CD14-positive monocyte (primary cell): ENCODE measurements around the gene RAB1B. TPM values are rescaled to one million over a fixed set of nuclear protein-coding genes. Genes with fewer than 3 reads are reported as not detected.
"Not testable (repeated sequence)": the region's sequence is repeated elsewhere in the genome, so short reads cannot be mapped to it uniquely, and the experiment has no call there.

Experiments
- DNase-seq, 3 donors: peaks; one replicate each; pipeline ENCODE4 v3.0.0-alpha.2; 2011 to 2022
- H2AFZ ChIP-seq: 2 replicates; pipeline ENCODE4 v1.6.0; 2012; ENCODE audit warnings: mild to moderate bottlenecking, low read depth, low read length, inconsistent platforms; ENCODE audit not compliant: insufficient read depth, poor library complexity, severe bottlenecking
- H3K27ac ChIP-seq, 2 donors: 1 replicate in 1 of 2; 2 replicates in 1 of 2; pipeline ENCODE4 v1.5.1; 2012 to 2013; ENCODE audit warnings: low read length in 2 of 2, control low read depth in 1 of 2, inconsistent platforms in 1 of 2, low read depth in 1 of 2, mild to moderate bottlenecking in 1 of 2
- H3K27me3 ChIP-seq, 2 donors: one replicate each; pipeline versions ENCODE4 v1.6.0 to v1.6.1; 2011 to 2013; ENCODE audit warnings: low read length in 2 of 2; ENCODE audit not compliant: control insufficient read depth in 2 of 2, insufficient read depth in 2 of 2
- H3K36me3 ChIP-seq, 2 donors: replicated peaks in 1 of 2; 1 replicate in 1 of 2; 2 replicates in 1 of 2; pipeline versions ENCODE4 v1.5.1 to v1.6.1; 2012 to 2013; ENCODE audit warnings: low read length in 2 of 2, control low read depth in 1 of 2, inconsistent platforms in 1 of 2, mild to moderate bottlenecking in 1 of 2; ENCODE audit not compliant: insufficient read depth in 2 of 2, control insufficient read depth in 1 of 2
- H3K4me1 ChIP-seq, 2 donors: 1 replicate in 1 of 2; 2 replicates in 1 of 2; pipeline versions ENCODE4 v1.5.1 to v1.6.1; 2012 to 2013; ENCODE audit warnings: low read length in 2 of 2, control low read depth in 1 of 2, inconsistent platforms in 1 of 2, mild to moderate bottlenecking in 1 of 2, moderate library complexity in 1 of 2; ENCODE audit not compliant: insufficient read depth in 2 of 2, control insufficient read depth in 1 of 2
- H3K4me2 ChIP-seq: replicated peaks from 2 replicates; pipeline ENCODE3; 2012; ENCODE audit warnings: low read length, moderate library complexity, mild to moderate bottlenecking; ENCODE audit not compliant: poor library complexity, severe bottlenecking; ENCODE audit errors: extremely low read depth
- H3K4me3 ChIP-seq, 3 experiments: fragments of 200-600 bp in 1 of 3; sonication (generic) in 1 of 3; replicated peaks in 1 of 3; 1 replicate in 2 of 3; 2 replicates in 1 of 3; pipeline ENCODE4 v1.5.1; 2011 to 2013; ENCODE audit warnings: low read length in 3 of 3, mild to moderate bottlenecking in 3 of 3, control low read depth in 2 of 3, low read depth in 2 of 3, inconsistent platforms in 1 of 3, moderate library complexity in 1 of 3
- H3K79me2 ChIP-seq: 2 replicates; pipeline ENCODE4 v1.6.0; 2012; ENCODE audit warnings: mild to moderate bottlenecking, control low read depth, inconsistent platforms, low read length, moderate library complexity; ENCODE audit not compliant: insufficient read depth
- H3K9ac ChIP-seq: 2 replicates; pipeline ENCODE4 v1.6.0; 2017; ENCODE audit warnings: low read length, mild to moderate bottlenecking; ENCODE audit not compliant: insufficient read depth, poor library complexity, severe bottlenecking
- H3K9me3 ChIP-seq, 2 donors: replicated peaks in 1 of 2; 1 replicate in 1 of 2; 2 replicates in 1 of 2; pipeline versions ENCODE4 v1.5.1 to v1.6.1; 2012 to 2013; ENCODE audit warnings: low read length in 2 of 2, control low read depth in 1 of 2; ENCODE audit not compliant: control insufficient read depth in 1 of 2, insufficient read depth in 1 of 2
- H4K20me1 ChIP-seq: 2 replicates; pipeline ENCODE4 v1.6.0; 2012; ENCODE audit warnings: mild to moderate bottlenecking, low read length, control low read depth, moderate library complexity; ENCODE audit not compliant: insufficient read depth
- H3K27ac Mint-ChIP-seq, 7 donors: one replicate each; pipeline ENCODE4 v1.8.0; 2020; ENCODE audit warnings: mild to moderate bottlenecking in 7 of 7, mixed read lengths in 7 of 7, moderate library complexity in 6 of 7, inconsistent platforms in 2 of 7
- H3K27me3 Mint-ChIP-seq, 3 donors: one replicate each; pipeline ENCODE4 v1.8.0; 2021 to 2022; ENCODE audit warnings: low read depth in 3 of 3, mild to moderate bottlenecking in 3 of 3, mixed read lengths in 3 of 3, moderate library complexity in 3 of 3, inconsistent platforms in 1 of 3
- H3K36me3 Mint-ChIP-seq, 2 donors: one replicate each; pipeline ENCODE4 v1.8.0; 2020; ENCODE audit warnings: mixed read lengths in 2 of 2, inconsistent platforms in 1 of 2, mild to moderate bottlenecking in 1 of 2
- H3K4me1 Mint-ChIP-seq: one replicate; pipeline ENCODE4 v1.8.0; 2020; ENCODE audit warnings: mild to moderate bottlenecking, mixed read lengths
- H3K4me3 Mint-ChIP-seq, 2 donors: one replicate each; pipeline ENCODE4 v1.8.0; 2020; ENCODE audit warnings: mild to moderate bottlenecking in 2 of 2, mixed read lengths in 2 of 2, moderate library complexity in 1 of 2
- H3K9me3 Mint-ChIP-seq, 7 donors: one replicate each; pipeline ENCODE4 v1.8.0; 2020 to 2022; ENCODE audit warnings: mixed read lengths in 7 of 7, mild to moderate bottlenecking in 6 of 7, moderate library complexity in 6 of 7, inconsistent platforms in 2 of 7
- whole genome bisulfite sequencing: methylation state at CpG from one replicate; pipeline ENCODE4 v1.1.5; 2013; ENCODE audit warnings: missing lambda C conversion rate; ENCODE audit not compliant: insufficient coverage; 5-methylcytosine and 5-hydroxymethylcytosine counted together
- intact Hi-C, 2 donors: fragments of 100-400 bp; cut with micrococcal nuclease; formaldehyde crosslinking; loops; one replicate each; pipeline versions ENCODE4 v1.15.0 to v1.15.1; 2023
- polyA plus RNA-seq, 3 donors: library from polyadenylated mRNA; depleted of rRNA in 1 of 3; unstranded in 2 of 3; stranded (reverse) in 1 of 3; fragments of 300-500 nt in 2 of 3; fragments of >200 nt in 1 of 3; fragmentation: Illumina TruSeq in 2 of 3; gene quantifications; 1 replicate in 2 of 3; 2 replicates in 1 of 3; pipeline ENCODE4 v1.2.3, GENCODE V29; 2012 to 2021
- TF ChIP-seq, protein P1 (sequence below): fragments of 200-600 bp; IDR thresholded peaks from one replicate; pipeline ENCODE4 v1.8.0; 2022; ENCODE audit warnings: antibody characterized with exemption, mild to moderate bottlenecking

Gene RAB1B
- polyA plus RNA-seq, 3 donors = 17.9 to 90.5 (median 18.8) TPM

- H3K9me3 ChIP-seq, DNase-seq, H3K36me3 Mint-ChIP-seq, H3K4me3 Mint-ChIP-seq, H3K4me3 ChIP-seq, H3K27ac ChIP-seq, H4K20me1 ChIP-seq, H3K36me3 ChIP-seq, H2AFZ ChIP-seq, H3K27ac Mint-ChIP-seq, H3K9me3 Mint-ChIP-seq, intact Hi-C loops, H3K27me3 ChIP-seq, H3K9ac ChIP-seq, H3K4me2 ChIP-seq, H3K79me2 ChIP-seq: not testable (repeated sequence)
- peaks cover 30 to 33% of the 10 kb centered on the region in 2 donors for H3K4me1 ChIP-seq
- no CpG with 5 or more reads among the region's 6 CpGs for WGBS
- peaks cover 27% of the 10 kb centered on the region for H3K4me1 Mint-ChIP-seq
- H3K27me3 Mint-ChIP-seq = peaks cover 0 to 11% (median 10%) of the 10 kb centered on the region in 3 donors
Measured at GRCh38 chr11:66320748-66321147, 52.3 kb downstream of the RAB1B start.

DNA sequence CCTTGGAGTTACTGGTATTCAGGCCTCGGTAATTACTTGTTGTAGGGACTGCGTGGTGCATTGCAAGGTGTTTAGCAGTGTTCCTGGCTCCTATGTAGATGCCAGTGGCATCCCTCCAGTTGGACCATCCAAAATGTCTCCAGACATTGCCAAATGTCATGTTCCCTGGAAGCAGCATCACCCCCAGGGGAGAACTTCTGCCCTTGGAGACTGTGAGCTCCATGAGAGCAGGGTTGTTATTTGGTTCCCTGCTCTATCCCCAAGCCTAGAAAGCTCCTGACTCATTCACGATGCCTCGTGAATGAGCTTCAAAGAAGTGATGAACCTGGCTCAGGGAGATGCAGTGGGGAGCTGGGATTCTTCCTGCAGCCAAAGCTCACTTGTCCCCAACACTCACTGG lies 53.2 kb downstream of the RAB1B start:
- intact Hi-C loops = no loop called here
- H4K20me1 ChIP-seq = no peaks in the 10 kb centered on the region
- DNase-seq = no peak
- H3K36me3 ChIP-seq = no peaks in the 10 kb centered on the region
- H3K4me3 Mint-ChIP-seq = no peak overlapping the region
- H3K4me1 Mint-ChIP-seq = peaks cover 27% of the 10 kb centered on the region
- H3K9me3 Mint-ChIP-seq = peaks cover 0 to 9% (median 3%) of the 10 kb centered on the region in 7 donors
- H3K27ac ChIP-seq = no peak overlapping the region
- no peak overlapping the region for H3K4me2 ChIP-seq
- TF ChIP-seq, protein P1, sequence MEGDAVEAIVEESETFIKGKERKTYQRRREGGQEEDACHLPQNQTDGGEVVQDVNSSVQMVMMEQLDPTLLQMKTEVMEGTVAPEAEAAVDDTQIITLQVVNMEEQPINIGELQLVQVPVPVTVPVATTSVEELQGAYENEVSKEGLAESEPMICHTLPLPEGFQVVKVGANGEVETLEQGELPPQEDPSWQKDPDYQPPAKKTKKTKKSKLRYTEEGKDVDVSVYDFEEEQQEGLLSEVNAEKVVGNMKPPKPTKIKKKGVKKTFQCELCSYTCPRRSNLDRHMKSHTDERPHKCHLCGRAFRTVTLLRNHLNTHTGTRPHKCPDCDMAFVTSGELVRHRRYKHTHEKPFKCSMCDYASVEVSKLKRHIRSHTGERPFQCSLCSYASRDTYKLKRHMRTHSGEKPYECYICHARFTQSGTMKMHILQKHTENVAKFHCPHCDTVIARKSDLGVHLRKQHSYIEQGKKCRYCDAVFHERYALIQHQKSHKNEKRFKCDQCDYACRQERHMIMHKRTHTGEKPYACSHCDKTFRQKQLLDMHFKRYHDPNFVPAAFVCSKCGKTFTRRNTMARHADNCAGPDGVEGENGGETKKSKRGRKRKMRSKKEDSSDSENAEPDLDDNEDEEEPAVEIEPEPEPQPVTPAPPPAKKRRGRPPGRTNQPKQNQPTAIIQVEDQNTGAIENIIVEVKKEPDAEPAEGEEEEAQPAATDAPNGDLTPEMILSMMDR = no peak
- no peaks in the 10 kb centered on the region for H3K36me3 Mint-ChIP-seq
- no peaks in the 10 kb centered on the region for H3K9me3 ChIP-seq
- peaks cover 27 to 29% of the 10 kb centered on the region in 2 donors for H3K4me1 ChIP-seq
- peaks cover 2 to 8% (median 6%) of the 10 kb centered on the region in 3 donors for H3K27me3 Mint-ChIP-seq
- no peak overlapping the region for H2AFZ ChIP-seq
- no peak overlapping the region for H3K4me3 ChIP-seq
- no peak overlapping the region for H3K9ac ChIP-seq
- H3K27me3 ChIP-seq = no peaks in the 10 kb centered on the region
- no peak overlapping the region for H3K27ac Mint-ChIP-seq
- WGBS = 93% methylated on average over 3 of the region's 4 CpGs
- no peaks in the 10 kb centered on the region for H3K79me2 ChIP-seq
